ENCODE measurements around the gene FANCC.

FANCC gene

GRCh38 chr9:95143591-95144561, 173.6 kb downstream of the FANCC start:
- DNase-seq (ENCODE audit: low read depth) = peak; percentile 65

GRCh38 chr9:95142728-95143127, 174.8 kb downstream of the FANCC start:
- no peak for DNase-seq (ENCODE audit: low read depth)

DNA sequence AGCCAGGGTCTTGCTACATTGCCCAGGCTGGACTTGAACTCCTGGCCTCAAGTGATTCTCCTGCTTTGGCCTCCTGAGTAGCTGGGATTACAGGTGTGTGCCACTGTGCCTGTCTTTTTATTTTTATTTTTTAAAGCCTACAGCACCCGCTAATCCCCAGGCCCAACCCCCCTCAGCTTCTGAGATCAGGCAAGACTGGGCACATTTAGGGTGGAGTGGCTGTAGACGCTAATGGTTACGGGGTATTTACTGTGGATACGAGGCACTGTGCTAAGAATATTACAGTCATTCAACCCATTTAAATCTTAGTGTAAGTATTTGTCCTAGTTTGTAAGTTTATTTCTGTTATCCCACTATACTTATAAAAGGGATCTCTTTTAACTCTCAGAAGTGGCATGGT, 175.2 kb downstream of the FANCC start:
- no peak for DNase-seq (ENCODE audit: low read depth)

GRCh38 chr9:95140821-95141220, 176.7 kb downstream of the FANCC start:
- no peak for DNase-seq (ENCODE audit: low read depth)

DNA sequence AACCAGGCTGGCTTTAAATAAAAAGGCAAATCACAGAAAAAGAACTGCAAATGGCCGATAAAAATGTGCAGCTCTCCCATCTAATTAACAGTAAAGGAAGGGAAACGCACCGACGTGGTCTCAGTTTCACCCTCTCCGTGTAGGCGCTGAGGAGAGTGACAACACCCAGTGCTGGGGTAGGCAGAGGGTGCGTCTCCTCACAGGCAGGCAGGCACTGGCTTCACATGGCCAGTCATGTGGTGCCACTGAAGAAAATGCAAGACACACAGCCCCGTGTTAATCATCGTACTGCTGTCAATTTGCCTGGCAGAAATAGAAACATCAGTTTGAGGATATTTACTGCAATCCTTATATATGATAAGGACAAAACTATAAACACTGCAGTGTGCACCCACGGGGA, 178.4 kb downstream of the FANCC start:
- DNase-seq (ENCODE audit: low read depth) = no peak

DNA sequence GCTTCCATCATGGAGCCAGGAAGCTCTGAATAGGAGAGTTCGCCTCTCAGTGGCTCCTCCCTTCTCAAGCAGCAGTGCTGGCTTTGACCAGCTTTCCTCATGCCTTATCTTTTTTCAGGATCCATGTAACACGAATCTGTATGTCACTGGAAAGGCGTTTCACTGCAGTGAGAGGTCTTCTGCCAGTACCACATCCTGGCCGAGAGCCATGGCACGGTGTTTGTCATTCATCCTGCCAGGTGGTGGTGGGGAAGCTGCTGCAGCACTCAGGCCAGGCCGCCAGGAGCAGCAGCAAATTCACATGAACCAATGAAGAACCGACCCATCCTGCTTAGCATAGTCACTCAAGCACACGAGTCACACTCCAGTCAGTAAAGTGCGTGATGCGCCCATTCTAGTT, 179.0 kb downstream of the FANCC start:
- DNase-seq (ENCODE audit: low read depth) = no peak

DNA sequence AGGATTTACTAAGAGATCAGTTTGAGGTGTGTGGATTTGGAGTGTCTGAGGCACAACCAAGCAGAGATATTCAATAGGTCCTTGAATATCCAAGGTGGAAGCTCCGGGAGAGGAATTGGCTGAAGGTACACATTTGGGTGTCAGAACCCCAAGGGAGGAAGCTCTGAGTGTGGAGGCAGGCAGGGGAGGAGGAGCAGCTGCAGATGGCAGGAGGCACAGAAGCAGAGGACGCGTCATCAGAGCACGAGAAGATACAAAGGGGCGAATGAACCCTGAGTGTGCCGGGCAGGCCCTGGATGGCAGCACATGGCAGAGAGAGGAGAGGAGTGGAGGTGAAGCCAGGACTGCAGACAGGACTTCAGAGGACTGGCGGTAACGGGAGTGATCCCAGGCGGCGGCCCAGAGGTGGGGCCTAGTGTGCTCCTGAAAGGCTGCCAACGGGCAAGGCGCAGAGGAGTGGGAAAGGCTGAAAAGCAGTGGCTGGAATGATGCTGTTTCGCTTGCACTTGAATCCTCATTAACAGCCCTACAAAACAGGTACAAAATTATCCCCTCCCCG, 179.8 kb downstream of the FANCC start:
- DNase-seq (ENCODE audit: low read depth) = no peak

DNA sequence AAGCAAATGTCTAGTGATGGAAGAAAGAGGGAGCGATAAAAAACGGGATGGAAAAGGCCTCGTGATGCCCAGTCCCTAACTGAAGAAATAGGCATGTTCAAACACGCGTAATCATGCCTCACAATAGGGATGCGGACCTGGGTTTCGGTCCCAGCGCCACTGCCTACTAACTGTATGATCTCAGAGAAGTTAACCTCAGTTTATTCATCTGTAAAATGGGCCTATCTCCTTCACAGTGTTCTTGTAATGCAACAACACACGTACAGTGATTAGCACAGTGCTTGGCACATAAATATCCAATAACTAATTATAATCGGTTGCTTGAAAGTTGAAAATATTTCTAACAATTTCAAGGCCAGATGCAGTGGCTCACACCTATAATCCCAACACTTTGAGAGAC, 181.8 kb downstream of the FANCC start:
- no peak for DNase-seq (ENCODE audit: low read depth)

GRCh38 chr9:95134457-95134881, 183.0 kb downstream of the FANCC start:
- no peak for DNase-seq (ENCODE audit: low read depth)

DNA sequence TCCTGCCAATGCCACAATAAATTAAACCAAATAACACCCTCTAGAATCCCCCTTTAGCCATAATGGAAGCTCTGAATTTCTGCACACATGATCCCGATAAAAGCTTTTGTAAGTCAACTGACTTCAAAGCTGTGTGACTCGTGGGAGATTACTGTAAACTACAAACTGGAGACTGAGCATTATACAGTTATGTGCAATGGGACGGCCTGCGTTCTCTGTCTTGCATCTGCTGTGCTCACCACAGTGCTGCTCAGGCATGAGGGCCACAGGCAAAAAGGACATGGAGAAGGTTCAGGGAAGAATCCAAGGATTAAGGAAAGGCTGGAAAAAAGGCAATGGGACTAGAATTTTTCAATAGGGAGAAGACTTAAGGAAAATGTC, 184.2 kb downstream of the FANCC start:
- DNase-seq (ENCODE audit: low read depth) = no peak

DNA sequence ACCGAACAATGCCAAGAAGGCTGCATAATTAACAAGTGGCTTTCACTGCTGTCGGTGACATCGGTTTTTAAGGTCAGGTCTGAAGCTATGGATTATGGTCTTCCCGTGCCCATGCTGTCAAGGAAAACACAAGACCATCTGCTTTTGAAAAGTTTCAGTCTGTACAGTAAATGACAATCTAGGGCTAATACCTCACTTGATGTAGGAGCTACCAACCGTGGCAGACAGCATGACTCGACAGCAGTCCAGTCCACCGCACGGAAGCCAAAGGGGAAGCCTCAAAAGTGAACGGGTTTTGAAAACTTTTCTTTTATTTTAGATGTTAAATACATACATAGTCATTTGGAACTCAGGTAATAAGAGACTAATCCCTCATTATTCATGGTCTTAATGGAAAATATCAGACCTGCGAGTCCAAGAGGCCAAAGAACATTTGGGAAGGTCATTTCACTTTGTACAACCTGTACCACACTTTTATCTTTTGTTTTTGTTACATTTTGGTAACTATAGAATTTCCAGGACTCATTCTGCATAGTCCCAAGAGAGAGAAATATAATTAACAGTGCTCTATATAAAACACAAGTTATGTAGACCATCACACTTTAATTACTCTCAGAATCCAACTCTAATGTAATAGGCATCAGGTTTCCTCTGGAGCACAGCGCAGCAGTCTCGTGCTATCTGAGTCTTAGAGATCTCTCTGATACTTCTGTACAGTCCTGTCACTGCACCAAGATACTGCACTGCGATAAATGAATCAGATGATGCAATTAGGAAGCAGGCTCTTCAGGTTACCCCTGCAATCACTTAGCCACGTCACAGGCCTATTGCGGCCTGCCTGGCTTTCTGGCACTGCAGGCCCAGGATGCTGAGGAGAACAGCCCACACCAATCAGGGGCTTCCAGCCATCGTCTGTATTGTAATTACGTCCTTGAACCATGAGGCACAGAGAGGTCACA, 184.9 kb downstream of the FANCC start:
- DNase-seq (ENCODE audit: low read depth) = peak; percentile 25

GRCh38 chr9:95131023-95131943, 186.2 kb downstream of the FANCC start:
- DNase-seq (ENCODE audit: low read depth) = peak; percentile 63

DNA sequence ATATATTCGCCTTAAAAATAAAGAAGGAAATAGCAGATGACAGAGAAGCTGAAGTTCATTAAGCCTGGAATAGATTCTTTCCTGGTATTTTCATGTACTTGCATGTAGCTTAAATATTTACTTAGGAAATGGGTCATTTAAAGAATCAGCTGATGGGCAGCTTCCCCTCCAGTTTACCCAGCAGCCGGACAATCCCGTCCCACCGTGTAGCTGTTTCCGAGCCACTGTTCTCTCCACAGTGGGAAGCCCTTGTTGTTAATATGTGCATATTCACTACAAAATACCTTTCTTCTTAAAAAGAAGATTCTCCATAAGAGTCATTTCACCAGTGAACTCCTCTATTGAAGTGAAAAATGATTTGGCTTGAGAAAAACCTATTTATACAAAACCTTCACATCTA, 187.0 kb downstream of the FANCC start:
- DNase-seq (ENCODE audit: low read depth) = no peak

DNA sequence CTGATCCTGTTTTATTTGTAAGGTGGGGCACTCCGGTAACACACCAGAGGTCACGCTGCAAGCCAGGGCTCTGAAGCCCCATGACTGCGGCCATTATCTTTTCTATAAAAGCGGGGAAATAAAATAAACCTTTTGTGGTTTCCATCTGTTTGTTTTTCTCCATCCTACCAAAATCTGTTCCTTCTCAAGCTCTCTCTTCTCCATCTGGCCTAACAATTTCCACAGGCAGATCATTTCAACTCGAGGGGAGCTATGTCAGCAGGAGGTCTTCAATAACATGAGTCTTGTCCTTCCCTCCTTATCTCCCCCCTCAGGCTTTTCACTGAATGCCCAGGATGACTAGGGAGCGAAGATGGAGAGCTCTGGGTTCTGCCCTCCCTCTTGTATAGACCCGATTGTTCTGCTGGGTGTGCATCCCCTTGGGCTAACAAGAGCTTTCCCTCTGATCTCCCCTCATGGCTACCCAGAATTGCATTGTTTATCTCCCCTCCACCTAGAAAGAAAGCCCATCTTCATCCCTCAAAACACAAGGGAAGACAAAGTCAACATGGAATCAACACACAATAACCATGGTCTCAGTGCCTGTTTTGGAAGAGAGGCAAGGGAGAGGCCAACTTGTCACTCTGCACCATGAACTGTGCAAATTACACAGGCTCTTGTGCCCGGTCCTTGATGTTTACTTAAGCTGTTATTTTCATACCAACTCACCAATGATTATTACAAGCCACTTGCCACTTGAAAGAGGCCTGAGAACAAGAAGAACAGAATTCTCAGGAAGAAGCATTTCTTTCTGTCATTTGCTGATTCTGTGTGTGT, 187.8 kb downstream of the FANCC start:
- DNase-seq (ENCODE audit: low read depth) = no peak

DNA sequence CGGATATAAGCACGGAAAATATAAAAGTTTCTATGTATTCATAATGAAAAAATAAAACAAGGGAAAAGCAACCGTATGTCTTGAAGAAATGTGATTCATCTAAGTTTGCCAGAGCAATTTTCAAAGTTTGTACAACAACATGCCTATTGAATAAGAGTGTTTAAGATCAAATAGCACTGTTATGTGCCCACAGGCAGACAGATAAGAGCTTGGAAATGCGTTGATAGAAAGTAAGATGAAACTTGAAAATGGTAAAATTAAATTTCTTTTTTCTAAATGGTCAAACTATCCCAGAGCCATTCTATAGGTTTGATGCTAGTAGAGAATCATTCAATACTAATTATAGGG, 189.4 kb downstream of the FANCC start:
- DNase-seq (ENCODE audit: low read depth) = no peak

GRCh38 chr9:95127249-95128176, 190.0 kb downstream of the FANCC start:
- peak; percentile 76 for DNase-seq (ENCODE audit: low read depth)

DNA sequence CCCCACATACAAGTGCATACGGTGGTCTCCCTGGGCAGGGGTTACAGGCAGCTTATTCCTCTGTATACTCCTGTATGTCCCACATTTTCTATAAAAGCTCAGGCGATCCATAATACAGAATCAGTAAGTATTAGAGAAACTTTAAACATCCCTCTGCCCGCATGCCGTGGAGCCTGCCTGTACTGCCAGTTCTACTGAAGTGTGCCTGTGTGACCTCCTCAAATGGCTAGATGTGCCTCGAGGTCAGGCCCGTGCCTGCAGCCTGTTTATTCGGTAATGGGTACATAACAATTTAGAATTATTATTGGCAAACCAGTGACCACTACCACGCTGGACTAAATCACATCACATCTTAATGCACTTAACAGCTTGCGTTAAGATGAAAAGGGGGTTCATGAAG, 190.8 kb downstream of the FANCC start:
- no peak for DNase-seq (ENCODE audit: low read depth)

DNA sequence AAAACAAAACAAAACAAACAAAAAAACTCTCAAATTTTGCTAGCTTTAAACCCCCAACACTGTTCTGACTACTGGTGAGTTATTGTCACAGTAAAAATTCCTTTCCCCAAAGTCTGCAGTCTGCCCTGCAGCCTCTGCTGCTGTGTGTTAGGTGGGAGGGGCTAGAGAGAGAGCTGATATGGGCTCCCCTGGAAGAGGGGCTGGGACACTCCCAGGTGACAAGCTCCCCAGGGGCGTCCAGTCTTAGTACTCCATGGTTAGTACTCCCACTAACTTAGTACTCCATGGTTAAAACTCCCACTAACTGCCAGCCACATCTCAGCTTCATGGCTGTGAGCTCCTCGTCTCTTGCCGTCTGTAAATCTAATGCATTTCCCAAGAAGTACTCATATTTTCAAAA, 191.9 kb downstream of the FANCC start:
- no peak for DNase-seq (ENCODE audit: low read depth)

DNA sequence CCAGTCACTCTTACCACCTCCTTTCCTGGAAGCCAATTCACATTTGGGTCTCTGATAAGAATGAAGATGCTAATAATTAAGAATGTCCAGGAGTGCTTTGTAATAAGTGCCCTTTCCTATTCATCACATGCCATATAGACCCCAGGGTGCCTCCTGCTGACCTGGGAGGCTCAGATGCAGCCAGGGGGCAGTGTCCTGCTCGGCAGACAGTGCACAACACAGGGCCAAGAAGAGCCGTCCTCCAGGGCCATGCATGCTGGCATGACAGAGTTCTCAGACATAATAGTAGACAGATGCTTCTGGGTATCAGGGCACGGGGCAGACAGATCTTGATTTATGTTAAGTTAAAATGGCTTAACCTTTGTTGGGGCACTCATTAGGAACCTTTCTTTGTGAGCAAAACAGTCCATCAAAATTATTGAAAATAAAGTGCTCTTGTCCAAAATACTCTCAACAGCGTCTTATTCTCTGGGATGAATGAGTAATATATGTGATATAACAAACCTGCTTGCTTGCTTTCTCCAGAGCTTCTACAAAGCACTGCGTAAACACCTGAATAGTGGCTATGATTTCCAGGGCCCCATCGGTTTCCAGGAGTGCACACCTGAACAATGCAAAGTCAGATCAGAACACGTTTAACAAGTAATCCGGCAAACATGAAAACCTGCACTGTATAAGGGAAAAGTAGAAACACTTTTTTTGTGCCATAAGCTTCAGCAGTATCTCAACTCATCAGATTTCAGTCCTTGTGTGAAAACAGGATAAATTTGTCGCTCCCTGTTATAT, 192.7 kb downstream of the FANCC start:
- no peak for DNase-seq (ENCODE audit: low read depth)

Measured in iris pigment epithelial cell (primary cell).